Measurements from ENCODE around the gene BEAN1.

The BEAN1 gene

DNA sequence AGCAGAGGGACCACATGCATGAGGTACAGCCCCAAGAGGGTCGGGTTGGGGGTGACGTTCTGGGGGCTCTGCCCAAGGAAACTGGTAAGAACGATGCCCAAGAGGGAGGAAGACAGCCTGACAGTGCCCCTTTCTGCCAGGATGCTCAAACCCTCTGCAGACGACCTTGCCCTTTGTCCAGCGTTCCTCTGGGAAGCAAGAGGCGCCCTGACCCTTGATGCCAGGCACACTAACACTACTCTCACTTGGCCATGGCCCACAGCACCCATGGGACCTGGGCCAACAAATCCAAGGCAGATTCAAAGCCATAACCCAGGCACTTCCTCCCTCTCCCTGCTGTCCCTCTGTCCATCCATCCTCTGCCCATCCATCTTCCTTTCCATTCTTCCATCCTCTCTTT, 102.4 kb downstream of the BEAN1 start:
- DNase-seq, result no peak
